ENCODE data around the gene SSC5D.

SSC5D gene

GRCh38 chr19:55451163-55451964 is 36.9 kb upstream of the SSC5D start:
- DNase-seq (ENCODE audit: low read depth) = no peak
- TF ChIP-seq CTCF (IDR thresholded peaks at IDR 0.05; ENCODE audit: low read length, missing control alignments) = no peak
- H3K4me3 ChIP-seq (replicated peaks; ENCODE audit: low read depth, low read length) = no peak overlapping the region

GRCh38 chr19:55451965-55452748 is 36.1 kb upstream of the SSC5D start:
- no peak for DNase-seq (ENCODE audit: low read depth)
- no peak overlapping the region for H3K4me3 ChIP-seq (replicated peaks; ENCODE audit: low read depth, low read length)
- no peak for TF ChIP-seq CTCF (IDR thresholded peaks at IDR 0.05; ENCODE audit: low read length, missing control alignments)

GRCh38 chr19:55452749-55453346 is 35.4 kb upstream of the SSC5D start:
- no peak overlapping the region for H3K4me3 ChIP-seq (replicated peaks; ENCODE audit: low read depth, low read length)
- DNase-seq (ENCODE audit: low read depth) = peak; percentile 75
- no peak for TF ChIP-seq CTCF (IDR thresholded peaks at IDR 0.05; ENCODE audit: low read length, missing control alignments)

- TF ChIP-seq CTCF (IDR thresholded peaks at IDR 0.05; ENCODE audit: low read length, missing control alignments) = no peak
- H3K4me3 ChIP-seq (replicated peaks; ENCODE audit: low read depth, low read length) = no peak overlapping the region
- DNase-seq (ENCODE audit: low read depth) = no peak
Observed at GRCh38 chr19:55453511-55454260, 34.5 kb upstream of the SSC5D start.

- H3K4me3 ChIP-seq (replicated peaks; ENCODE audit: low read depth, low read length) = no peak overlapping the region
- DNase-seq (ENCODE audit: low read depth) = peak; percentile 54
- peak; percentile 78 for TF ChIP-seq CTCF (IDR thresholded peaks at IDR 0.05; ENCODE audit: low read length, missing control alignments)
Observed at GRCh38 chr19:55454787-55455243, 33.4 kb upstream of the SSC5D start.

GRCh38 chr19:55455576-55456235 is 32.5 kb upstream of the SSC5D start:
- no peak for DNase-seq (ENCODE audit: low read depth)
- H3K4me3 ChIP-seq (replicated peaks; ENCODE audit: low read depth, low read length) = no peak overlapping the region
- TF ChIP-seq CTCF (IDR thresholded peaks at IDR 0.05; ENCODE audit: low read length, missing control alignments) = no peak
